Measurements from ENCODE around the gene RERE.
A peak's percentile ranks its signal among the peaks of the same experiment; 100 is the strongest.

The RERE gene

GRCh38 chr1:8671306-8671917 lies 146.0 kb downstream of the RERE start:
- H3K79me2 ChIP-seq (ENCODE audit: insufficient read depth, low read length), result no peaks in the 10 kb centered on the region
- no peaks in the 10 kb centered on the region for H3K9me3 ChIP-seq (ENCODE audit: insufficient read depth, low read length)
- H2AFZ ChIP-seq (ENCODE audit: low read depth, low read length, severe bottlenecking), result no peak overlapping the region
- no peaks in the 10 kb centered on the region for H3F3A ChIP-seq (ENCODE audit: insufficient read depth)
- TF ChIP-seq EZH2phosphoT487 (conservative IDR thresholded peaks at IDR 0.05; ENCODE audit: low read length) (no peak), CTCF (IDR thresholded peaks at IDR 0.05; ENCODE audit: insufficient read depth, low read length, poor library complexity, severe bottlenecking) (peak; percentile 35)
- no peak overlapping the region for H3K9ac ChIP-seq (ENCODE audit: low read length)
- 0 out of 2 replicates have a peak, but pooled peaks cover under 1% of the 10 kb centered on the region for H4K20me1 ChIP-seq (ENCODE audit: low read depth, low read length)
- H3K36me3 ChIP-seq (ENCODE audit: low read length), result no peaks in the 10 kb centered on the region
- no peak overlapping the region for H3K4me3 ChIP-seq (ENCODE audit: insufficient read depth, low read length, poor library complexity, severe bottlenecking)
- H3K27me3 ChIP-seq (ENCODE audit: low read length), result no peaks in the 10 kb centered on the region
- H3K27ac ChIP-seq (ENCODE audit: low read depth, low read length), result no peak overlapping the region
- H3K4me2 ChIP-seq (ENCODE audit: low read depth, low read length, poor library complexity, severe bottlenecking), result no peak overlapping the region
- H3K9me2 ChIP-seq (replicated peaks; ENCODE audit: insufficient read depth, low read length), result no peaks in the 10 kb centered on the region

GRCh38 chr1:8670371-8670818 lies 147.0 kb downstream of the RERE start:
- Histone ChIP-seq H3K27ac (ENCODE audit: low read depth, low read length) (no peak overlapping the region), H3K9ac (ENCODE audit: low read length) (no peak overlapping the region), H3K4me2 (ENCODE audit: low read depth, low read length, poor library complexity, severe bottlenecking) (no peak overlapping the region), H3K27me3 (ENCODE audit: low read length) (no peaks in the 10 kb centered on the region), H3K36me3 (ENCODE audit: low read length) (no peaks in the 10 kb centered on the region), H3K79me2 (ENCODE audit: insufficient read depth, low read length) (no peaks in the 10 kb centered on the region), H2AFZ (ENCODE audit: low read depth, low read length, severe bottlenecking) (no peak overlapping the region), H3F3A (ENCODE audit: insufficient read depth) (no peaks in the 10 kb centered on the region), H3K9me2 (replicated peaks; ENCODE audit: insufficient read depth, low read length) (no peaks in the 10 kb centered on the region), H3K9me3 (ENCODE audit: insufficient read depth, low read length) (no peaks in the 10 kb centered on the region), H4K20me1 (ENCODE audit: low read depth, low read length) (0 out of 2 replicates have a peak, but pooled peaks cover 7% of the 10 kb centered on the region), H3K4me3 (ENCODE audit: insufficient read depth, low read length, poor library complexity, severe bottlenecking) (no peak overlapping the region)
- TF ChIP-seq CTCF (IDR thresholded peaks at IDR 0.05; ENCODE audit: insufficient read depth, low read length, poor library complexity, severe bottlenecking) (no peak), EZH2phosphoT487 (conservative IDR thresholded peaks at IDR 0.05; ENCODE audit: low read length) (no peak)

GRCh38 chr1:8669606-8670335 lies 147.7 kb downstream of the RERE start:
- Histone ChIP-seq H3F3A (ENCODE audit: insufficient read depth) (no peaks in the 10 kb centered on the region), H3K27ac (ENCODE audit: low read depth, low read length) (no peak overlapping the region), H3K79me2 (ENCODE audit: insufficient read depth, low read length) (no peaks in the 10 kb centered on the region), H3K36me3 (ENCODE audit: low read length) (no peaks in the 10 kb centered on the region), H2AFZ (ENCODE audit: low read depth, low read length, severe bottlenecking) (no peak overlapping the region), H3K27me3 (ENCODE audit: low read length) (no peaks in the 10 kb centered on the region), H3K4me2 (ENCODE audit: low read depth, low read length, poor library complexity, severe bottlenecking) (no peak overlapping the region), H3K4me3 (ENCODE audit: insufficient read depth, low read length, poor library complexity, severe bottlenecking) (no peak overlapping the region), H3K9ac (ENCODE audit: low read length) (no peak overlapping the region), H4K20me1 (ENCODE audit: low read depth, low read length) (peaks cover 7% of the 10 kb centered on the region; the same call in 1 of the 2 replicates), H3K9me2 (replicated peaks; ENCODE audit: insufficient read depth, low read length) (no peaks in the 10 kb centered on the region), H3K9me3 (ENCODE audit: insufficient read depth, low read length) (no peaks in the 10 kb centered on the region)
- no peak for TF ChIP-seq EZH2phosphoT487 (conservative IDR thresholded peaks at IDR 0.05; ENCODE audit: low read length)
- TF ChIP-seq CTCF (IDR thresholded peaks at IDR 0.05; ENCODE audit: insufficient read depth, low read length, poor library complexity, severe bottlenecking), result no peak

All from SU-DHL-6 (cell line).